ENCODE measurements around the gene XPNPEP2.

- TF ChIP-seq, protein P1, sequence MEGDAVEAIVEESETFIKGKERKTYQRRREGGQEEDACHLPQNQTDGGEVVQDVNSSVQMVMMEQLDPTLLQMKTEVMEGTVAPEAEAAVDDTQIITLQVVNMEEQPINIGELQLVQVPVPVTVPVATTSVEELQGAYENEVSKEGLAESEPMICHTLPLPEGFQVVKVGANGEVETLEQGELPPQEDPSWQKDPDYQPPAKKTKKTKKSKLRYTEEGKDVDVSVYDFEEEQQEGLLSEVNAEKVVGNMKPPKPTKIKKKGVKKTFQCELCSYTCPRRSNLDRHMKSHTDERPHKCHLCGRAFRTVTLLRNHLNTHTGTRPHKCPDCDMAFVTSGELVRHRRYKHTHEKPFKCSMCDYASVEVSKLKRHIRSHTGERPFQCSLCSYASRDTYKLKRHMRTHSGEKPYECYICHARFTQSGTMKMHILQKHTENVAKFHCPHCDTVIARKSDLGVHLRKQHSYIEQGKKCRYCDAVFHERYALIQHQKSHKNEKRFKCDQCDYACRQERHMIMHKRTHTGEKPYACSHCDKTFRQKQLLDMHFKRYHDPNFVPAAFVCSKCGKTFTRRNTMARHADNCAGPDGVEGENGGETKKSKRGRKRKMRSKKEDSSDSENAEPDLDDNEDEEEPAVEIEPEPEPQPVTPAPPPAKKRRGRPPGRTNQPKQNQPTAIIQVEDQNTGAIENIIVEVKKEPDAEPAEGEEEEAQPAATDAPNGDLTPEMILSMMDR (IDR thresholded peaks at IDR 0.05) = no peak
- TF ChIP-seq, protein P2, sequence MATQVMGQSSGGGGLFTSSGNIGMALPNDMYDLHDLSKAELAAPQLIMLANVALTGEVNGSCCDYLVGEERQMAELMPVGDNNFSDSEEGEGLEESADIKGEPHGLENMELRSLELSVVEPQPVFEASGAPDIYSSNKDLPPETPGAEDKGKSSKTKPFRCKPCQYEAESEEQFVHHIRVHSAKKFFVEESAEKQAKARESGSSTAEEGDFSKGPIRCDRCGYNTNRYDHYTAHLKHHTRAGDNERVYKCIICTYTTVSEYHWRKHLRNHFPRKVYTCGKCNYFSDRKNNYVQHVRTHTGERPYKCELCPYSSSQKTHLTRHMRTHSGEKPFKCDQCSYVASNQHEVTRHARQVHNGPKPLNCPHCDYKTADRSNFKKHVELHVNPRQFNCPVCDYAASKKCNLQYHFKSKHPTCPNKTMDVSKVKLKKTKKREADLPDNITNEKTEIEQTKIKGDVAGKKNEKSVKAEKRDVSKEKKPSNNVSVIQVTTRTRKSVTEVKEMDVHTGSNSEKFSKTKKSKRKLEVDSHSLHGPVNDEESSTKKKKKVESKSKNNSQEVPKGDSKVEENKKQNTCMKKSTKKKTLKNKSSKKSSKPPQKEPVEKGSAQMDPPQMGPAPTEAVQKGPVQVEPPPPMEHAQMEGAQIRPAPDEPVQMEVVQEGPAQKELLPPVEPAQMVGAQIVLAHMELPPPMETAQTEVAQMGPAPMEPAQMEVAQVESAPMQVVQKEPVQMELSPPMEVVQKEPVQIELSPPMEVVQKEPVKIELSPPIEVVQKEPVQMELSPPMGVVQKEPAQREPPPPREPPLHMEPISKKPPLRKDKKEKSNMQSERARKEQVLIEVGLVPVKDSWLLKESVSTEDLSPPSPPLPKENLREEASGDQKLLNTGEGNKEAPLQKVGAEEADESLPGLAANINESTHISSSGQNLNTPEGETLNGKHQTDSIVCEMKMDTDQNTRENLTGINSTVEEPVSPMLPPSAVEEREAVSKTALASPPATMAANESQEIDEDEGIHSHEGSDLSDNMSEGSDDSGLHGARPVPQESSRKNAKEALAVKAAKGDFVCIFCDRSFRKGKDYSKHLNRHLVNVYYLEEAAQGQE (IDR thresholded peaks at IDR 0.05; ENCODE audit: insufficient read depth in 1 of 2, low read depth in 2 of 2, low read length in 1 of 2) = no peak
- TF ChIP-seq POLR2AphosphoS5 (IDR thresholded peaks at IDR 0.05; ENCODE audit: low read depth, low read length) = no peak
- TF ChIP-seq TCF7L2 (IDR thresholded peaks at IDR 0.05; ENCODE audit: low read depth, low read length) = no peak
Measured at GRCh38 chrX:129689796-129690195, 49.0 kb upstream of the XPNPEP2 start.
